Progenitor cell of endocrine pancreas (in vitro differentiated cells): ENCODE results near the gene IGFALS. TPM values are rescaled to one million over a fixed set of nuclear protein-coding genes. Genes with fewer than 3 reads are reported as not detected.
"Not testable (repeated sequence)": the region's sequence is repeated elsewhere in the genome, so short reads cannot be mapped to it uniquely, and the experiment has no call there.

Source experiments
- DNase-seq: peaks from one replicate; pipeline ENCODE4 v3.0.0; 2021; ENCODE audit warnings: low spot score; ENCODE audit not compliant: unreplicated experiment
- H3K27ac Mint-ChIP-seq: 2 replicates; pipeline ENCODE4 v1.8.0; 2021; ENCODE audit warnings: mild to moderate bottlenecking, moderate library complexity, mixed read lengths
- H3K27me3 Mint-ChIP-seq: 2 replicates; pipeline ENCODE4 v1.8.0; 2021; ENCODE audit warnings: mixed read lengths
- H3K36me3 Mint-ChIP-seq: 2 replicates; pipeline ENCODE4 v1.8.0; 2022; ENCODE audit warnings: mixed read lengths; ENCODE audit not compliant: insufficient read depth
- H3K4me1 Mint-ChIP-seq: 2 replicates; pipeline ENCODE4 v1.8.0; 2021; ENCODE audit warnings: low read depth, mixed read lengths
- H3K4me3 Mint-ChIP-seq: 2 replicates; pipeline ENCODE4 v1.8.0; 2021; ENCODE audit warnings: low read depth, mild to moderate bottlenecking, moderate library complexity, mixed read lengths
- H3K9me3 Mint-ChIP-seq: 2 replicates; pipeline ENCODE4 v1.8.0; 2021; ENCODE audit warnings: low read depth, mixed read lengths
- total RNA-seq: library from RNA; stranded (reverse); gene quantifications from 2 replicates; pipeline ENCODE4 v1.2.1, GENCODE V29; 2021
- TF ChIP-seq, protein P1 (sequence below): fragments of 200-600 bp; sonication (generic); IDR thresholded peaks from one replicate; pipeline ENCODE4 v1.5.0; 2021; ENCODE audit warnings: antibody characterized with exemption, mild to moderate bottlenecking; ENCODE audit not compliant: unreplicated experiment

The IGFALS gene
- total RNA-seq, 1 donor from 2014 or later, result 1.2 TPM

GRCh38 chr16:1810106-1810505, 16.6 kb upstream of the IGFALS start:
- Mint-ChIP-seq H3K27ac (no peak overlapping the region), H3K9me3 (no peaks in the 10 kb centered on the region), H3K4me1 (no peaks in the 10 kb centered on the region), H3K27me3 (no peaks in the 10 kb centered on the region), H3K36me3 (peaks cover 31% of the 10 kb centered on the region), H3K4me3 (no peak overlapping the region)
- TF ChIP-seq, protein P1, sequence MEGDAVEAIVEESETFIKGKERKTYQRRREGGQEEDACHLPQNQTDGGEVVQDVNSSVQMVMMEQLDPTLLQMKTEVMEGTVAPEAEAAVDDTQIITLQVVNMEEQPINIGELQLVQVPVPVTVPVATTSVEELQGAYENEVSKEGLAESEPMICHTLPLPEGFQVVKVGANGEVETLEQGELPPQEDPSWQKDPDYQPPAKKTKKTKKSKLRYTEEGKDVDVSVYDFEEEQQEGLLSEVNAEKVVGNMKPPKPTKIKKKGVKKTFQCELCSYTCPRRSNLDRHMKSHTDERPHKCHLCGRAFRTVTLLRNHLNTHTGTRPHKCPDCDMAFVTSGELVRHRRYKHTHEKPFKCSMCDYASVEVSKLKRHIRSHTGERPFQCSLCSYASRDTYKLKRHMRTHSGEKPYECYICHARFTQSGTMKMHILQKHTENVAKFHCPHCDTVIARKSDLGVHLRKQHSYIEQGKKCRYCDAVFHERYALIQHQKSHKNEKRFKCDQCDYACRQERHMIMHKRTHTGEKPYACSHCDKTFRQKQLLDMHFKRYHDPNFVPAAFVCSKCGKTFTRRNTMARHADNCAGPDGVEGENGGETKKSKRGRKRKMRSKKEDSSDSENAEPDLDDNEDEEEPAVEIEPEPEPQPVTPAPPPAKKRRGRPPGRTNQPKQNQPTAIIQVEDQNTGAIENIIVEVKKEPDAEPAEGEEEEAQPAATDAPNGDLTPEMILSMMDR, result no peak
- DNase-seq, result no peak

DNA sequence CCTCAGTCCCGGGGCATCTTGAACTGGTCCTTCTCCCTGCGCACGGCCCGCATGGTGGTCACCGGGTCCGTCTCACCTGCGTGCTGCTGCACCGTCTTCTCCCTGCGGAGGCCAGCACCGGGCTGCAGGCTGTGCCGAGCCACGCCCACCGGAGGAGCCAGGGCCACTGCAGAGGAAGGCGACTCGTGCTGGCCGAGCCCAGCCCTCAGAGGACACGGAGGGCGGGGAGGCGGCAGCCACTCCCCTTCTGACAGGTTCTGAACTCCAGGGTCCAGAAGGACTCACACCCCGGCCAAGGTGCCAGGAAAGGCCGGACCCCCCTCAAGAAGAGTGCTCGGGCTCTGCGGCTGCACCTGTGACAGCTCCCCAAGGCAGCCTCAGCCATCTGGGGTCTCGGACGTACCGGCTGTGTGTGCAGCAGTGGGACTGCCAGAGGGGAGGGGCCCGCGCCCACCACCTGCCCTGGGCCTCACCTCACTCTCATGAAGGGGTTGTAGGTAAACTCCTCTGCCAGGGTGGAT, 15.8 kb upstream of the IGFALS start:
- H3K27me3 Mint-ChIP-seq, result no peaks in the 10 kb centered on the region
- peaks cover 29% of the 10 kb centered on the region for H3K36me3 Mint-ChIP-seq
- no peaks in the 10 kb centered on the region for H3K9me3 Mint-ChIP-seq
- H3K4me1 Mint-ChIP-seq, result no peaks in the 10 kb centered on the region
- H3K4me3 Mint-ChIP-seq, result no peak overlapping the region
- DNase-seq, result no peak
- no peak overlapping the region for H3K27ac Mint-ChIP-seq
- TF ChIP-seq, protein P1, result no peak

GRCh38 chr16:1808691-1809090, 15.2 kb upstream of the IGFALS start:
- Mint-ChIP-seq H3K27ac (no peak overlapping the region), H3K36me3 (peaks cover 27% of the 10 kb centered on the region), H3K4me3 (no peak overlapping the region), H3K4me1 (no peaks in the 10 kb centered on the region), H3K27me3 (no peaks in the 10 kb centered on the region), H3K9me3 (no peaks in the 10 kb centered on the region)
- TF ChIP-seq, protein P1, result no peak
- DNase-seq, result no peak

DNA sequence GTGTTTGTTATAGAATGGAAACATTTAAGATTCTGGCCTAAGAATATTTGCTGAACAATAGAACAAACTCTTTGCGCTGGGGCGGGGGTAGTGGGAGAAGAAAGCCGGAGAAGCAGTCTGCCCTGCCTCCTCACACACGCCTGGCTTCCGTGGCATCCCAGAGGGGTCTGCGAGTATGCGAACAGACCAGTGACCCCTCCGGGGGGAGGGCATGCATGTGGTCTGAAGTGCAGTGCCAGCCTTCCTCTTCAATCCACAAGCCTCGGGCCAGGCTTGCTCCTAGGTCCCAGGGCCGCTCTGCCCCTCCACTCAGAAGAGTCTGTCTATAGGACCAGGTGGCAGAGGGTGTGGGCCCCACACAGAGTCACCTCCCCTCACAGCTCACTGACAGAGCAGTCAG, 14.1 kb upstream of the IGFALS start:
- Mint-ChIP-seq H3K27me3 (no peaks in the 10 kb centered on the region), H3K4me1 (no peaks in the 10 kb centered on the region), H3K9me3 (no peaks in the 10 kb centered on the region), H3K4me3 (no peak overlapping the region), H3K36me3 (peaks cover 22% of the 10 kb centered on the region), H3K27ac (no peak overlapping the region)
- TF ChIP-seq, protein P1, result no peak
- no peak for DNase-seq

GRCh38 chr16:1800701-1801100, 7.2 kb upstream of the IGFALS start:
- TF ChIP-seq, protein P1, result no peak
- Mint-ChIP-seq H3K4me3 (no peak overlapping the region), H3K36me3 (peaks cover 17% of the 10 kb centered on the region), H3K27ac (no peak overlapping the region), H3K27me3 (no peaks in the 10 kb centered on the region), H3K9me3 (peaks cover 7% of the 10 kb centered on the region), H3K4me1 (no peaks in the 10 kb centered on the region)
- DNase-seq, result no peak

DNA sequence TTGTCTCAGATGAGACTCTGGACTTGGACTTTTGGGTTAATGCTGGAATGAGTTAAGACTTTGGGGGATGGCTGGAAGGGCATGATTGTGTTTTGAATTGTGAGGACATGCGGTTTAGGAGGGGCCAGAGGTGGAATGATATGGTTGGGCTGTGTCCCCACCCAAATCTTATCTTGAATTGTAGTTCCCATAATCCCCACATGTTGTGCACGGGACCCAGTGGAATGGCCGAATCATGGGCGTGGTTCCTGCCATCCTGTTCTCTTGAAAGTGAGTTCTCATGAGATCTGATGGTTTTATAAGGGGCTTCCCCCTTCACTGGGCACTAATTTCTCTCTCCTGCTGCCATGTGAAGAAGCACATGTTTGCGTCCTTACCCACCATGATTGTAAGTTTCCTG, 5.8 kb upstream of the IGFALS start:
- not testable (repeated sequence) for H3K27ac Mint-ChIP-seq, H3K4me1 Mint-ChIP-seq, H3K27me3 Mint-ChIP-seq, H3K9me3 Mint-ChIP-seq, DNase-seq, H3K4me3 Mint-ChIP-seq
- H3K36me3 Mint-ChIP-seq, result peaks cover 14% of the 10 kb centered on the region
